Measurements from ENCODE around the gene GGT6. TPM values are rescaled to one million over a fixed set of nuclear protein-coding genes. Genes with fewer than 3 reads are reported as not detected.

GGT6 gene
- polyA plus RNA-seq, 3 donors: not detected

GRCh38 chr17:4609761-4610160 is 49.4 kb upstream of the GGT6 start:
- Histone ChIP-seq H3K4me1 (ENCODE audit: control insufficient read depth in 1 of 2, insufficient read depth in 2 of 2, low read length in 2 of 2) (peaks cover 15 to 25% of the 10 kb centered on the region in 2 donors), H3K9ac (ENCODE audit: insufficient read depth, low read length, poor library complexity, severe bottlenecking) (no peak overlapping the region), H3K79me2 (ENCODE audit: insufficient read depth, low read length) (no peaks in the 10 kb centered on the region), H3K4me2 (replicated peaks; ENCODE audit: extremely low read depth, low read length, poor library complexity, severe bottlenecking) (no peak overlapping the region), H3K4me3 (replicated peaks in 1 of 3; ENCODE audit: low read depth in 2 of 3, low read length in 3 of 3) (no peak overlapping the region), H2AFZ (ENCODE audit: insufficient read depth, low read depth, low read length, poor library complexity, severe bottlenecking) (no peak overlapping the region), H4K20me1 (ENCODE audit: insufficient read depth, low read length) (no peaks in the 10 kb centered on the region), H3K27me3 (ENCODE audit: control insufficient read depth in 2 of 2, insufficient read depth in 2 of 2, low read length in 2 of 2) (no peaks in the 10 kb centered on the region), H3K27ac (ENCODE audit: low read depth in 1 of 2, low read length in 2 of 2) (no peak overlapping the region), H3K36me3 (replicated peaks in 1 of 2; ENCODE audit: control insufficient read depth in 1 of 2, insufficient read depth in 2 of 2, low read length in 2 of 2) (no peaks in the 10 kb centered on the region), H3K9me3 (replicated peaks in 1 of 2; ENCODE audit: control insufficient read depth in 1 of 2, insufficient read depth in 1 of 2, low read length in 2 of 2) (no peaks in the 10 kb centered on the region)
- DNase-seq: no peak
- Mint-ChIP-seq H3K4me3 (no peak overlapping the region), H3K27ac (no peak overlapping the region), H3K9me3 (no peaks in the 10 kb centered on the region), H3K27me3 (ENCODE audit: low read depth in 3 of 3) (peaks cover 5 to 15% (median 10%) of the 10 kb centered on the region in 3 donors), H3K36me3 (no peaks in the 10 kb centered on the region), H3K4me1 (peaks cover 19% of the 10 kb centered on the region)
- TF ChIP-seq CTCF (IDR thresholded peaks at IDR 0.05): no peak
- intact Hi-C loops (cut with micrococcal nuclease): no loop called here
- WGBS (ENCODE audit: insufficient coverage): 89% methylated on average over 7 of the region's 7 CpGs

GRCh38 chr17:4607773-4608187 is 47.4 kb upstream of the GGT6 start:
- peak; percentile 57 to 76 (median 67) for DNase-seq
- Histone ChIP-seq H3K36me3 (replicated peaks in 1 of 2; ENCODE audit: control insufficient read depth in 1 of 2, insufficient read depth in 2 of 2, low read length in 2 of 2) (no peaks in the 10 kb centered on the region), H3K4me3 (replicated peaks in 1 of 3; ENCODE audit: low read depth in 2 of 3, low read length in 3 of 3) (peak overlapping the region in 1 of 3 experiments; percentile 57), H3K27me3 (ENCODE audit: control insufficient read depth in 2 of 2, insufficient read depth in 2 of 2, low read length in 2 of 2) (no peaks in the 10 kb centered on the region), H4K20me1 (ENCODE audit: insufficient read depth, low read length) (no peaks in the 10 kb centered on the region), H3K4me2 (replicated peaks; ENCODE audit: extremely low read depth, low read length, poor library complexity, severe bottlenecking) (peak overlapping the region; percentile 59), H3K9me3 (replicated peaks in 1 of 2; ENCODE audit: control insufficient read depth in 1 of 2, insufficient read depth in 1 of 2, low read length in 2 of 2) (no peaks in the 10 kb centered on the region), H3K4me1 (ENCODE audit: control insufficient read depth in 1 of 2, insufficient read depth in 2 of 2, low read length in 2 of 2) (peaks cover 15 to 25% of the 10 kb centered on the region in 2 donors), H3K27ac (ENCODE audit: low read depth in 1 of 2, low read length in 2 of 2) (peak overlapping the region; percentile 3 to 75), H3K9ac (ENCODE audit: insufficient read depth, low read length, poor library complexity, severe bottlenecking) (peak overlapping the region; percentile 21), H2AFZ (ENCODE audit: insufficient read depth, low read depth, low read length, poor library complexity, severe bottlenecking) (peak overlapping the region; percentile 62), H3K79me2 (ENCODE audit: insufficient read depth, low read length) (no peaks in the 10 kb centered on the region)
- TF ChIP-seq CTCF (IDR thresholded peaks at IDR 0.05): no peak
- intact Hi-C loops (cut with micrococcal nuclease): no loop called here
- WGBS (ENCODE audit: insufficient coverage): 0% methylated on average over 1 of the region's 9 CpGs
- Mint-ChIP-seq H3K4me1 (peaks cover 19% of the 10 kb centered on the region), H3K27ac (peak overlapping the region; percentile 7 to 84 (median 60)), H3K4me3 (peak overlapping the region; percentile 56 to 64), H3K36me3 (no peaks in the 10 kb centered on the region), H3K9me3 (no peaks in the 10 kb centered on the region), H3K27me3 (ENCODE audit: low read depth in 3 of 3) (peaks cover 7 to 15% (median 13%) of the 10 kb centered on the region in 3 donors)

All from CD14-positive monocyte (primary cell).